Natural killer cell (primary cell): Measurements from ENCODE around the gene DPY19L3. TPM values are rescaled to one million over a fixed set of nuclear protein-coding genes. Genes with fewer than 3 reads are reported as not detected.

ENCODE experiments used
- ATAC-seq, 3 donors: fragments of 150-1000 bp in 2 of 3; fragments of 200-7000 bp in 1 of 3; cut with Tn5 transposase; 1 replicate in 1 of 3; 2 replicates in 2 of 3; pipeline ENCODE4 v1.10.0; 2021; ENCODE audit warnings: mild to moderate bottlenecking in 2 of 3, moderate library complexity in 2 of 3
- DNase-seq, 2 donors: peaks; one replicate each; pipeline versions ENCODE4 v3.0.0 to v3.0.0-alpha.2; 2013 to 2021; ENCODE audit warnings: mixed read lengths in 1 of 2
- H3K27ac ChIP-seq: one replicate; pipeline ENCODE4 v1.5.1; 2013; ENCODE audit warnings: mild to moderate bottlenecking, low read length
- H3K27me3 ChIP-seq: one replicate; pipeline ENCODE4 v1.6.1; 2013; ENCODE audit warnings: low read length; ENCODE audit not compliant: control insufficient read depth, insufficient read depth
- H3K36me3 ChIP-seq: one replicate; pipeline ENCODE4 v1.6.1; 2013; ENCODE audit warnings: low read length; ENCODE audit not compliant: control insufficient read depth, insufficient read depth
- H3K4me1 ChIP-seq: one replicate; pipeline ENCODE4 v1.6.1; 2013; ENCODE audit warnings: low read length; ENCODE audit not compliant: control insufficient read depth, insufficient read depth
- H3K4me3 ChIP-seq: one replicate; pipeline ENCODE4 v1.5.1; 2013; ENCODE audit warnings: low read length
- H3K9me3 ChIP-seq: one replicate; pipeline ENCODE4 v1.6.1; 2013; ENCODE audit warnings: low read length; ENCODE audit not compliant: control insufficient read depth, insufficient read depth
- H3K27ac Mint-ChIP-seq, 2 donors: one replicate each; pipeline ENCODE4 v1.8.0; 2022; ENCODE audit warnings: mild to moderate bottlenecking in 2 of 2, mixed read lengths in 2 of 2, moderate library complexity in 1 of 2
- H3K27me3 Mint-ChIP-seq, 2 donors: one replicate each; pipeline ENCODE4 v1.8.0; 2022; ENCODE audit warnings: low read depth in 2 of 2, mixed read lengths in 2 of 2
- H3K36me3 Mint-ChIP-seq: one replicate; pipeline ENCODE4 v1.8.0; 2022; ENCODE audit warnings: mixed read lengths
- H3K4me1 Mint-ChIP-seq, 2 donors: one replicate each; pipeline ENCODE4 v1.8.0; 2022; ENCODE audit warnings: mixed read lengths in 2 of 2
- H3K4me3 Mint-ChIP-seq: one replicate; pipeline ENCODE4 v1.8.0; 2022; ENCODE audit warnings: mild to moderate bottlenecking, moderate library complexity, mixed read lengths
- H3K9me3 Mint-ChIP-seq, 2 donors: one replicate each; pipeline ENCODE4 v1.8.0; 2022; ENCODE audit warnings: mixed read lengths in 2 of 2
- CTCF ChIP-seq: fragments of 200-600 bp; IDR thresholded peaks from one replicate; pipeline ENCODE4 v1.8.0; 2022; ENCODE audit warnings: antibody characterized with exemption
- WGBS: methylation state at CpG from one replicate; pipeline ENCODE4 v1.1.7; 2013; ENCODE audit warnings: missing lambda C conversion rate; ENCODE audit not compliant: insufficient coverage; 5-methylcytosine and 5-hydroxymethylcytosine counted together
- intact Hi-C: fragments of 100-400 bp; cut with micrococcal nuclease; formaldehyde crosslinking; loops from one replicate; pipeline ENCODE4 v1.14.2; 2022
- total RNA-seq, 4 donors: library from RNA; stranded (reverse); fragments of 120-200 nt in 1 of 4; gene quantifications; one replicate each; pipeline versions ENCODE4 v1.2.3 to v1.2.4, GENCODE V29; 2013 to 2022

Gene DPY19L3
- total RNA-seq, 3 donors from 2014 or later (not counting 1 experiment from before 2014, with no cell fraction given): 26.7 to 28.1 (median 27.6) TPM

- Mint-ChIP-seq H3K4me1 (peaks cover 0 to 5% of the 10 kb centered on the region in 2 donors), H3K9me3 (no peaks in the 10 kb centered on the region), H3K27ac (no peak overlapping the region), H3K4me3 (no peak overlapping the region), H3K36me3 (no peaks in the 10 kb centered on the region), H3K27me3 (no peaks in the 10 kb centered on the region)
- Histone ChIP-seq H3K27ac (no peak overlapping the region), H3K27me3 (no peaks in the 10 kb centered on the region), H3K4me3 (no peak overlapping the region), H3K36me3 (peaks cover 10% of the 10 kb centered on the region), H3K4me1 (no peaks in the 10 kb centered on the region), H3K9me3 (no peaks in the 10 kb centered on the region)
- intact Hi-C loops: no loop called here
- ATAC-seq: no peak
- no peak for TF ChIP-seq CTCF
- WGBS: 99% methylated on average over 4 of the region's 5 CpGs
- no peak for DNase-seq
Observed at GRCh38 chr19:32415669-32416068, 10.1 kb downstream of the DPY19L3 start.

- no peak for DNase-seq
- WGBS: 98% methylated on average over 8 of the region's 8 CpGs
- H3K27ac ChIP-seq: no peak overlapping the region
- H3K4me1 ChIP-seq: peaks cover 4% of the 10 kb centered on the region
- Mint-ChIP-seq H3K27ac (no peak overlapping the region), H3K4me1 (peaks cover 3 to 11% of the 10 kb centered on the region in 2 donors), H3K27me3 (no peaks in the 10 kb centered on the region), H3K36me3 (no peaks in the 10 kb centered on the region), H3K4me3 (no peak overlapping the region), H3K9me3 (no peaks in the 10 kb centered on the region)
- intact Hi-C loops: no loop called here
- no peak overlapping the region for H3K4me3 ChIP-seq
- no peaks in the 10 kb centered on the region for H3K9me3 ChIP-seq
- no peak for TF ChIP-seq CTCF
- H3K27me3 ChIP-seq: no peaks in the 10 kb centered on the region
- peaks cover 7% of the 10 kb centered on the region for H3K36me3 ChIP-seq
- no peak for ATAC-seq
Observed at GRCh38 chr19:32416749-32417456, 11.3 kb downstream of the DPY19L3 start.

GRCh38 chr19:32418155-32418554, 12.6 kb downstream of the DPY19L3 start:
- Mint-ChIP-seq H3K4me1 (peaks cover 9 to 21% of the 10 kb centered on the region in 2 donors), H3K9me3 (no peaks in the 10 kb centered on the region), H3K27ac (no peak overlapping the region), H3K36me3 (no peaks in the 10 kb centered on the region), H3K4me3 (no peak overlapping the region), H3K27me3 (no peaks in the 10 kb centered on the region)
- Histone ChIP-seq H3K4me3 (no peak overlapping the region), H3K27me3 (no peaks in the 10 kb centered on the region), H3K27ac (no peak overlapping the region), H3K4me1 (peaks cover 4% of the 10 kb centered on the region), H3K9me3 (no peaks in the 10 kb centered on the region), H3K36me3 (no peaks in the 10 kb centered on the region)
- no peak for TF ChIP-seq CTCF
- intact Hi-C loops: no loop called here
- ATAC-seq: no peak
- 96% methylated on average over 2 of the region's 3 CpGs for WGBS
- no peak for DNase-seq
